Measurements from ENCODE around the gene RUBCNL. TPM values are rescaled to one million over a fixed set of nuclear protein-coding genes. Genes with fewer than 3 reads are reported as not detected.

Gene RUBCNL
- total RNA-seq, 1 donor from 2014 or later, result 3.5 TPM

DNA sequence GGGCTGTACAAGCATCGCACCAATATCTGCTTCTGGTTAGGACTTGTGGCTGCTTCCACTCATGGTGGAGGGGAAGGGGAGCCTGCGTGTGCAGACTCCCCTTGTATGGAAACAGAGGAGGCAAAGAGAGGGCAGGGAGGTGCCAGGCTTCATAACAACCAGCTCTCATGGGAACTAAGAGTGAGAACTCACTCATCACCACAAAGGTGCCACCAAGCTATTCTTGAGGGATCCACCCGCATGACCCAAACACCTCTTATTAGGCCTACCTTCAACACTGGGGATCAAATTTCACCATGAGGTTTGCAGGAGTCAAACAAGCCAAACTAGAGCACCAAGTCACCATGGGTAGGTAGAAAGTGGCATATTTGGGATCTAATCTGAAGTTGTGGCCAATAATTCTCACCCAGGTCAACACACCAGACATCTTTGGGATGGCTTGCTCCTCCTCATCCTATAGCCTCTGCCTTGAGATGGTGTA lies 46.4 kb downstream of the RUBCNL start:
- TF ChIP-seq, protein P1, sequence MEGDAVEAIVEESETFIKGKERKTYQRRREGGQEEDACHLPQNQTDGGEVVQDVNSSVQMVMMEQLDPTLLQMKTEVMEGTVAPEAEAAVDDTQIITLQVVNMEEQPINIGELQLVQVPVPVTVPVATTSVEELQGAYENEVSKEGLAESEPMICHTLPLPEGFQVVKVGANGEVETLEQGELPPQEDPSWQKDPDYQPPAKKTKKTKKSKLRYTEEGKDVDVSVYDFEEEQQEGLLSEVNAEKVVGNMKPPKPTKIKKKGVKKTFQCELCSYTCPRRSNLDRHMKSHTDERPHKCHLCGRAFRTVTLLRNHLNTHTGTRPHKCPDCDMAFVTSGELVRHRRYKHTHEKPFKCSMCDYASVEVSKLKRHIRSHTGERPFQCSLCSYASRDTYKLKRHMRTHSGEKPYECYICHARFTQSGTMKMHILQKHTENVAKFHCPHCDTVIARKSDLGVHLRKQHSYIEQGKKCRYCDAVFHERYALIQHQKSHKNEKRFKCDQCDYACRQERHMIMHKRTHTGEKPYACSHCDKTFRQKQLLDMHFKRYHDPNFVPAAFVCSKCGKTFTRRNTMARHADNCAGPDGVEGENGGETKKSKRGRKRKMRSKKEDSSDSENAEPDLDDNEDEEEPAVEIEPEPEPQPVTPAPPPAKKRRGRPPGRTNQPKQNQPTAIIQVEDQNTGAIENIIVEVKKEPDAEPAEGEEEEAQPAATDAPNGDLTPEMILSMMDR (IDR thresholded peaks at IDR 0.05), result no peak
- intact Hi-C loops (cut with DNase I), result no loop called here
- H3K27me3 ChIP-seq (ENCODE audit: low read depth), result no peaks in the 10 kb centered on the region
- no peak overlapping the region for H3K4me3 ChIP-seq
- no peaks in the 10 kb centered on the region for H3K36me3 ChIP-seq
- H3K9me3 ChIP-seq, result no peaks in the 10 kb centered on the region
- H3K27ac ChIP-seq, result peak overlapping the region; percentile 48
- ATAC-seq, result no peak
- DNase-seq, result no peak
- peaks cover 22% of the 10 kb centered on the region for H3K4me1 ChIP-seq

DNA sequence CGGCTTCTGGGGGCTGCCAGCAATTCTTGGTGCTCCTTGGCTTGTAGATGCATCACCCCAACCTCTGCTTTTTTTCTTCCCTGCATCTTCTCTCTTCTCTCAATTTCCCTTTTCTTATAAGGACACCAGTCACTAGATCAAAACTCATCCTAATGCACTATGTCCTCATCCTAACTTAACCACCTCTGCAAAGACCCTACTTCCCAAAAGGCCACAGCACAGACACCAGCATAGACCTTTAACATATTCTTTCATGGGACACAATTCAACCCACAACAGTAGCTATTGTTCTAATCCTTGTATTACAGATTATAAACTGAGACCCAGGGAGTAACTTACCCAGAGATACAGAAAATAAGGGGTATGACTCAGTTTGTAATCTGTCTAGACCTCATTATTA lies 47.0 kb downstream of the RUBCNL start:
- intact Hi-C loops (cut with DNase I), result no loop called here
- TF ChIP-seq, protein P1 (IDR thresholded peaks at IDR 0.05), result no peak

DNA sequence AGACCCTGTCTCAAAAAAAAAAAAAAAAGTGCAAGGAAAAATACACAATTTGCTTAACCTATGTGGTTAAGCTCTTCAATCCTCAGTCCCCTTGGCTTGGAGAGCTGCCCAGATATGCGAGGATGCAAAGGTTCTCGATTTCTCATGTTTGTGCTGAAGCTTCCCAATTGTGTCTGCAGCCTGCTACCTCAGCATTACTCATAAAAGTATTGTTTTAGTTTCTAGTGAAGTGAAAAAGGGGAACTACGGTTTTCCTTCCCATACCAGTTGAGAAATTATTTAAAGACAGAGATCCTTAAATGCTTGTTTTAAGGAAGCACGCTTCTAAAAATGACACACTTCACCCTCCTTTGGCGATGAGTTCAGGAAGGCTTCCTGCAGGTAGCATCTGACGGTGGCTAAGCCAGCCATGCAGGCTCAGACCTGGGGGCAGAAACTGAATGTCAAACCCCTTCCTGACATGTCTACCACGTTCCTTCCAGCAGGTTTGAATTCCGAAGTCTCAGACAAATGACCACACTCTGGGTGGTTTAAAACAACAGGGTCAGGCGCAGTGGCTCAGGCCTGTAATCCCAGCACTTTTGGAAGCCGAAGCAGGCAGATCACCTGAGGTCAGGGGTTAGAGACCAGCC lies 47.9 kb downstream of the RUBCNL start:
- H3K27me3 ChIP-seq (ENCODE audit: low read depth), result no peaks in the 10 kb centered on the region
- ATAC-seq (peak; percentile 47 to 48), DNase-seq (peak; percentile 51)
- intact Hi-C loops (cut with DNase I), result no loop called here
- no peaks in the 10 kb centered on the region for H3K36me3 ChIP-seq
- H3K4me1 ChIP-seq, result peaks cover 22% of the 10 kb centered on the region
- no peak overlapping the region for H3K27ac ChIP-seq
- no peak overlapping the region for H3K4me3 ChIP-seq
- TF ChIP-seq, protein P1 (IDR thresholded peaks at IDR 0.05), result no peak
- no peaks in the 10 kb centered on the region for H3K9me3 ChIP-seq

More for the DNA sequence above, 47.0 kb downstream of the RUBCNL start:
- Histone ChIP-seq H3K4me3 (no peak overlapping the region), H3K9me3 (no peaks in the 10 kb centered on the region), H3K36me3 (no peaks in the 10 kb centered on the region), H3K27me3 (ENCODE audit: low read depth) (no peaks in the 10 kb centered on the region), H3K4me1 (peaks cover 22% of the 10 kb centered on the region), H3K27ac (no peak overlapping the region)
- DNase-seq, result no peak
- no peak for ATAC-seq

DNA sequence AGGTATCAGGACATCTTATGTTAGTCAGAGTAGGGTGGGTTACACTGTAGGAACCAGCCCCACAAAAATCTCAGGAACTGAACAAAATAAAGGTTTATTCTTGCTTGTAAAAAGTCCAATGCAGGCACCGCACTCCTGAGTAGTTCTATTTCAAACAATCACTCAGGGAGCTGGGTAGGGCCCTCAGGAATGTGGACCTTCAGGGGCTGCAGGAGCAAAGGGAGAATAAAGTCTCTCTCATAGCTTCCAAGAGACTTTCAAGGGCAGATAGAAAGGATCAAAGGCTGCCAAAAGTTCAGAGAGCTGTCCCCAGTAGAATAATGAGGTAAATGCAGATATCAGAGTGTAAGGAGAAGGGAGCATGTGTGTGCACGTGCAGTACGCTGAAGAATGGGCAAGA lies 49.4 kb downstream of the RUBCNL start:
- Histone ChIP-seq H3K27ac (no peak overlapping the region), H3K36me3 (no peaks in the 10 kb centered on the region), H3K4me1 (peaks cover 22% of the 10 kb centered on the region), H3K4me3 (no peak overlapping the region), H3K9me3 (no peaks in the 10 kb centered on the region), H3K27me3 (ENCODE audit: low read depth) (no peaks in the 10 kb centered on the region)
- ATAC-seq (no peak), DNase-seq (no peak)
- intact Hi-C loops (cut with DNase I), result no loop called here
- TF ChIP-seq, protein P1 (IDR thresholded peaks at IDR 0.05), result no peak

DNA sequence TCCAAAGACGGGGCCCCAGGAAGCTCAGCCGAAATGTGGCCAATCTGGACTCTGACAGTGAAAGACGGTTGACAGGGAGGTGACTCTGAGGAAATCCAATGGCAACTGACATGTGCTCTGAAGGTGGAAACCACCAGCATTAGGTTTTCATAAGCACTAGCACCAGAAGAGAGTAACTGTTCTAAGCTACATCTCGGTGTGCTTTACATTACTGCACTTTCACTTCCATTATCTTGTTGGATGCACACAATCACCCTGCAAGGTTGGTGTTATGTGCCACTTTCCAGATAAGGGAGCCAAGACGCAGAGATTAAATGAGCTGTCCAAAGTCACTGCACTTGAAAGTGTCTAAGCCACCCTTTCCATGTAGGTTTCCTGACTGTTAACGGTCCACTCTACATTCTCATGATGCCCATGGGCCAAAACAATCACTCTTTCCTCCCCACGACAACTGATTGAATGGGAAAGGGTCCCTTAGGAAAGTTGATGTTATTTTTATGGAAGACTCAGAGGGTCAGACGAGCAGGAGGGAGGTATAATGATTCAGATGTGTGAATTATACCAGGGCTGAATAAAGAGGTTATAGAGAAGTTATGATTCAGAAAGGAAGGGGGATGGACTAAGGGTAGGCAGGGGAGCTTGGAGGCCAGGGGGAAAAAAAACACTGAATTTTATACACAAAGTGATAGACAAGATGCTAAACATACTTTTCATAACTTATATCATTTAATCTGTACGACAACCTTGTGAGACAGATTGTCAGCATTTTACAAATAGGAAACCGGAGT lies 52.8 kb downstream of the RUBCNL start:
- no peaks in the 10 kb centered on the region for H3K9me3 ChIP-seq
- TF ChIP-seq, protein P1 (IDR thresholded peaks at IDR 0.05), result no peak
- DNase-seq (no peak), ATAC-seq (no peak)
- intact Hi-C loops (cut with DNase I), result no loop called here
- no peaks in the 10 kb centered on the region for H3K27me3 ChIP-seq (ENCODE audit: low read depth)
- H3K4me3 ChIP-seq, result no peak overlapping the region
- no peaks in the 10 kb centered on the region for H3K36me3 ChIP-seq
- no peak overlapping the region for H3K27ac ChIP-seq
- H3K4me1 ChIP-seq, result peaks cover 8% of the 10 kb centered on the region

Measured in lower lobe of right lung (tissue), 2 donors.